ENCODE measurements around the gene FAM83F. TPM values are rescaled to one million over a fixed set of nuclear protein-coding genes. Genes with fewer than 3 reads are reported as not detected.

The FAM83F gene
- total RNA-seq, 2 experiments from 2014 or later, result not detected

- H3K36me3 Mint-ChIP-seq, result peaks cover 2% of the 10 kb centered on the region
- DNase-seq (no peak), ATAC-seq (no peak)
- peaks cover 7% of the 10 kb centered on the region for H3K4me1 Mint-ChIP-seq
- CTCF ChIA-PET, result interaction anchor here (0.6 kb wide), 1 partner anchor 60 kb away, joined by 3 read pairs; no protein-coding TSS in a partner anchor
- no peaks in the 10 kb centered on the region for H3K9me3 Mint-ChIP-seq (ENCODE audit: low read depth)
- H3K4me3 Mint-ChIP-seq, result no peak overlapping the region
- no peaks in the 10 kb centered on the region for H3K27me3 Mint-ChIP-seq
- no peak overlapping the region for H3K27ac Mint-ChIP-seq
Observed at GRCh38 chr22:40084246-40084645, 89.5 kb downstream of the FAM83F start.

GRCh38 chr22:40088818-40089217 is 94.1 kb downstream of the FAM83F start:
- Mint-ChIP-seq H3K9me3 (ENCODE audit: low read depth) (no peaks in the 10 kb centered on the region), H3K27ac (no peak overlapping the region), H3K27me3 (no peaks in the 10 kb centered on the region), H3K4me1 (peaks cover 18% of the 10 kb centered on the region), H3K36me3 (peaks cover 4% of the 10 kb centered on the region), H3K4me3 (no peak overlapping the region)
- no peak for DNase-seq
- ATAC-seq, result no peak
- CTCF ChIA-PET, result no interaction called here

Other genes starting within 250 kb of the FAM83F start
- under 1 TPM; 0.21 to 0.41 TPM for gene ENTHD1, start 101.2 kb upstream of the FAM83F start, total RNA-seq
- 100 to 1,000 TPM; 183 to 257 TPM for gene GRAP2, start 93.9 kb upstream of the FAM83F start, total RNA-seq
- 10 to 100 TPM in 1 of 2 experiments, 1 to 10 TPM in 1; 5.1 to 11.0 TPM for gene TMA7B, start 34.6 kb upstream of the FAM83F start, total RNA-seq
- gene TNRC6B, start 183.0 kb downstream of the FAM83F start, total RNA-seq, result 10 to 100 TPM; 40.0 to 72.5 TPM

Measured in activated CD8-positive, alpha-beta memory T cell treated with anti-CD3 and anti-CD28 coated beads, Interleukin-2, amount 10 ng/mL, durations not matched to agents 7 days and 5 days (primary cell).